Left hindlimb (tissue), 1 donor: Measurements from ENCODE around the gene ZNF692.

Source experiments
- DNase-seq: peaks from one replicate; pipeline ENCODE4 v3.0.0-alpha.2; 2018

ZNF692 gene

DNA sequence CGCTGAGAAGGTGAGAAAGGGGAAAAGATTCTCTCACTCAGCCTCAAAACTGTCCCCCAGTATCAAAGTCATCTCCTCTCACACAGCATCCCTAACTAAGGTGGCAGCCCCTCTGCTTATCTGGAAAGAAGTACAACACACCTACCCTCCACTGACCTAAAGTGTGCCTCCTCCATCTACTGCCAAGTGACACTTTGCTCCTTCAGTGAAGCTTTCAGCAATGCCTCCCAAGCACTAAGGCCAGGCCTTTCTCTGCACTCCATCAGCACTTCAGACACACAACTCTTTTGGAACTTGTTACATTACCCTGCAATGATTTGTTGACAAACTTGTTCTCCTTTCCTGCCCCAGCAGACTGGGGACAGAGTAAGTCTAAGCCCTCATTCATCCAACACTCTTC, 34.6 kb downstream of the ZNF692 start:
- DNase-seq: no peak

DNA sequence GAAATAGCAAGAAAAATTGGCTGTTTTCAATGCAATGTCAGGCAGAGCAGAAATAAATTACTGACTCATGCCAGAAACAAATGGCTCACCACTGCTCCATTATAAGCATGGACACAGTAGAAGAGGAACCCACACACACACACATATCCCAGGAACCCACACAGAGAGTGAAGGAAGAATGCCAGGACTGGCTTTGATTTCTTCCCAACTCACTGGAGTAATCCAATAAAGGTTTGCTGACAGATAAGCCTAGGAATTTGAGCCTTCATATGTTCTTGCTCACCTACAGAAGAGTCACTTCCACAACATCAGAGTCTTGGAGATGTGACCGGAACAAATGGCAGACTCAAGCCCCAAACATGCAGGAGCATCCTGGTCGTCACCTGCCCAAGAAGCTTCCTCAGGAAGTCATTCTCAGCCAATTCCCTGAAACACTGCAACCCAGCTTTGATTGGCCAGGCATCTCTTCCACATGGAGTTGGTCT, 35.3 kb downstream of the ZNF692 start:
- DNase-seq: no peak

DNA sequence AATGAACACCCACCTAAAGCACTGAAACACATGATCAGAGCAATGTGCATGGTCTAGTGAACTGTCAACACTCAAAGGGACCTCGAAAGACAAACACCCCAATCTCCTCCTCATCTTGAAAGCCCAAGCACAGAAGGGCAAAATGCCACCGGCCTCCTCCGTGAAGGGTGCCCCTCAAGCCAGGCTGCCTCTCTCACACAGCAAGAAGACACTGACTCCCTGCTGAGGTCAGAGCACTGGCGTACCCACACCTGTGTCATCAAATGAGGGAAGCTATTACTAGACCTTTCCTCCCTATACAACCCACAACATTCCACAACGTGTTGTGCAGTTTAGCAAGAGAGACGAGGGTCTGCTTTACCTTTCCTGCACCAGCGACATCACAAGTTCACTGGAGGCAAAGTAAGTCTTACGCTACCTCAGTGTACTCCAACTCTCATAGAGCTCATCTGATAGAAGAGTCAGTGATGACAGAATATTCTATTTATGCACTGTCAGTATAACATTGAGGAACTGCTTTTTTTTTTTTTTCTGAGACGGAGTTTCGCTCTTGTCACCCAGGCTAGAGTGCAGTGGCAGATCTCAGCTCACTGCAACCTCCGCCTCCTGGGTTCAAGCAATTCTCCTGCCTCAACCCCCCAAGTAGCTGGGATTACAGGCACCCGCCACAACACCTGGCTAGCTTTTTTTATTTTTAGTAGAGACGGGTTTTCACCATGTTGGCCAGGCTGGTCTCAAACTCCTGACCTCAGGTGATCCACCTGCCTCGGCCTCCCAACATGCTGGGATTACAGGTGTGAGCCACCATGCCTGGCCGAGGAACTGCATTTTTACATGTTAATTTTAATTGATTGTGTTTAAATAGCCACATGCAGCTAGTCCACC, 36.5 kb downstream of the ZNF692 start:
- no peak for DNase-seq

DNA sequence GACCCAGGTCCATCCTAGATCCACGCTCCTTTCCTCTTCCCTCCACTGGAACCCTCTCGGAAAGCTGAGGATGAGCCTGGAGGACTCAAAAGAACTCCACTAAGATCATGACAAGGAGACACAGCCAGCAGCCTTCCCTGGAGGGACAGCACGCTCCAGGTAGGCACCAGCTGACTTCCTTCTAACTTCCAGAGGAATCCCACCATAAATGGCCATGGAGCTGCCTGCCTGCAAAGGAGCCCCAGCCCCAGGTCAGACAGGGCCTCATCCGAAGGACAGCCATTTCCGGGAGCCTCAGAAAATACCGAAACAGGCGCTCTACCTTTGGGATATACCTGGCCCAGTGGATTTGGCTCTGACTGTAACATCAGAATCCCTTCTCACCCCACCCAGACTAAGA, 37.2 kb downstream of the ZNF692 start:
- no peak for DNase-seq

DNA sequence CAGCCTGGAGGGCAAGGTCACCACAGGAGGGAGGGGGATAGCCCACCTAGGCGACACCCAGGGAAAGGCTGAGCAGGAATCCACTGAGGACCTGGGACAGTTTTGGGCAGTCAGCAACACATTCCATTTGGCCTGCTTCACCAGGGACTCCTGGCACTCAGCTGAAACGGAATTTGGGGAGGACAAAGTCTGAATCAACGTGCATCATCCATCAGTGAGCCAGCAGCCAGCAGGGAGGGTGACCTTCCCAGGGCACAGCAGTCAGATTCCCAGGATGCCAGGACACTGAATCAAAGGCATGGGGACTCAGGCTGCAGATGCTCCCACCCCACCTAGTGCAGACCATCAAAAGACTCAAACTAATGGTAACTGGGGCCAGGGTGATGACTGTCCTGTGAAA, 37.8 kb downstream of the ZNF692 start:
- no peak for DNase-seq

DNA sequence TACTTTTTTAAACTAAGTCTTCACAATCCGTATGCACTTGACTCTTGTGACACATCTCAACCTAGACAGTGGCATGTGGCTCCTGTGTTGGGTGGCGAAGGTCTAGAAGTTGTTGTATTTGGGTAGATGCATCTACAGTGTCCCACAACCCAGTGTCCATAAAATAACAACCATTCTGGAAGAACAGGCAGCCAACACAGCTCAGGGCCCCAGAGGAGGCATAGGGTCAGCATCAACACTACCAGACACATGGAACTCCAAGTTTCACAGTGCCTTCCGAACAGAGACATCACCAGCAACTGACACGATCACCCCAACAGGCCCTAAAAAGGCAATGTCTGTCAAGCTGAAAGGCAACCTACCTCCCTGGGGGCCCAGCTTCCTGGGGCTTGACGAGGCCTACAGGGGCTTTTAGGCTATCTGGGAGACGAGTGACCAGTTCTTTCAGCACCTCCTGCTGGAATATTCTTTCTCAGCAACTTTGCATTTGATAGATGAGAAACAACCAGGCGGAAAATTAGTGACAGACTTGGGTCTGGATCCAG, 38.8 kb downstream of the ZNF692 start:
- no peak for DNase-seq

DNA sequence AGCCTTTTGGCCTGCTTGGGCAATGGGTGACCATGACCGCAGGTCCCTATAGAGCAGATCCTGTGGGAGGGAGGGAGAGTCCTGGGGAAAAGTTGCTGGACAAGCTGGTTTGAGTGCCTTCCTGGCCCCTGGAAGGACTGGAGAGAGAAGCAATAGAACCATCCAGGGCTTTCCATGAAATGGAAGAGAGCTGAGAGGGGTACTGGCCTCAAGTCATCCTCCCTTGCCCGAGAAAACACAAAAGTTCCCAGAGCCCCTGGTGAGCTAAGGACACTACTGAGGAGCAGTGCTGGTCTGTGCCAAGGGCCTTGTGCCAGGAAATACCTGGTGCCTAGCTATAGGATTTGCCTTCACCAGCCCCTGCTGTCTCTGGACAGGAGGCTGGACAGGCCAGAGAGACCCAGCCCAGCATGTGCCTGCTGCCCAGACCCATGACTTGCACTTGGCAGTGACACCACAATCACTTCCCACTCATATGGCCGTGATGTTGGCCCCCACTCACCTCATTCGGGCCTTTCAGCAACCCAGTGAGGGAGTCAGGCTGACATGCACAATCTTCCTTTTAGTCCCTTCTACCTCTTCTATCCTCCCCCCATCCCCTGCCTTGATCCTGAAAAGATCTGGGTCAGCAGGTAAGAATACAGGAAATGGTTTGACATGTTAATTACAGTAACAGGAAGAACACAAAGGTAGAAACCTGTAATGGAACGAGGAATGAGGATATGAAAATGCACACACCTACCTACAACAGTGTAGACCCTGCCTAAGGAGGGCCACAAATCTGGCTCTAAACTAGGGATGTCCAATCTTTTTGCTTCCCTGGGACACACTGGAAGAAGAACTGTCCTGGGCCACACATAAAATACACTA, 40.1 kb downstream of the ZNF692 start:
- no peak for DNase-seq

DNA sequence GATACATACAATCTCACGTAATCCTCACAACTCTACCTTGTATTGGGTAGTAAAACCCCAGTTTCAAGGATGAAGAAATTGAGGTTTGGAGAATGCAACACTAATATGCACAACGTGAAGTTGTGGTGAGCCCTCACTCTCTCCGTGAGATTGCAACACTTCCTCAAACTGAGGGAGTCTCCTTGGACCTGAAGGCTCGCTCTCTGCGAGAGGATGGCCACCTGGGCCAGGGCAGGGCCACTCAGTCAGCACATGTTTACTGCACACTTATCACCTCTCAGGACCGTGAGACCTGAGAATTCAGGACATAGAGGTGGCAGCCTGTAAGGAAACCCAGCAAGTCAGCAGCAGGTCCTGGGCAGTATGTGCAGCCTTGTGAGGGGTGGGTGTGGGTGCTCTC, 41.8 kb downstream of the ZNF692 start:
- DNase-seq: no peak

DNA sequence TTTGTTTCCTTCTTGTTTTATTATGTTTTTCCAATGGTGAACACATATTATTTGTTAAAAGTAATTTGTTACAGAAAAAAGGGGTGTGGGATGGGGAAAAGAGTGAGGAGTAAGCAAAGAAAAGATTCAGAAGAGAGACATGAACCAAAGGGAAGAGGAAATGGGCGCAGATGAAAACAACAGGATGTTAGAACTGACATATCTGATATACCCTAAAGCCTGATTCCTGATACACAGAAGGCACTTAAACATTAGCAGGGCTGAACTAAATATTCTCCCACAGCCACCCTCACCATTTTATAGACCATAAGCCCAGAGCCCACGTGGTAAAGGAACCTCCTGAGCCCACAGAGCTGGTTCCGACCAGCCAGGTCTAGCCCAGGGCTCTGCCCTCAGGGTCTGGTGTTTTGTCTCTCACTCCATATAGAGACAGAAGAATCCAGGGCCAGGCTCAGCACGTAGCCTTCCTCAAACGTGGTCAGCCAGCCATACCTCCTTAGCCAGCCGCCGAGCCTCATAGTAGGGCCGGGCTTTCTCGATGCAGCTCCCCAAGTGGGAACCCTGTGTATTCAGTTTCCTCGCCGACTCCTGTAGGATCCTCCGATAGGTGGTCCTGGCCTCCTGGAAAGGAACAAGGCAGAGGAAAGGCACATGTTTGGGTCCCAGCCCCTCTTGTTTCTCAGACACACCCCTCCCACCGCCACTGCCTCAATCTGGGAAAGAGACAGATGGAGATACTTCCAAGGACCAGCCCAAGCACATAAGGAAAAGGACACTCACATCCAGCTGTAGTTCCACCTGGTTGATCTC, 42.6 kb downstream of the ZNF692 start:
- no peak for DNase-seq

DNA sequence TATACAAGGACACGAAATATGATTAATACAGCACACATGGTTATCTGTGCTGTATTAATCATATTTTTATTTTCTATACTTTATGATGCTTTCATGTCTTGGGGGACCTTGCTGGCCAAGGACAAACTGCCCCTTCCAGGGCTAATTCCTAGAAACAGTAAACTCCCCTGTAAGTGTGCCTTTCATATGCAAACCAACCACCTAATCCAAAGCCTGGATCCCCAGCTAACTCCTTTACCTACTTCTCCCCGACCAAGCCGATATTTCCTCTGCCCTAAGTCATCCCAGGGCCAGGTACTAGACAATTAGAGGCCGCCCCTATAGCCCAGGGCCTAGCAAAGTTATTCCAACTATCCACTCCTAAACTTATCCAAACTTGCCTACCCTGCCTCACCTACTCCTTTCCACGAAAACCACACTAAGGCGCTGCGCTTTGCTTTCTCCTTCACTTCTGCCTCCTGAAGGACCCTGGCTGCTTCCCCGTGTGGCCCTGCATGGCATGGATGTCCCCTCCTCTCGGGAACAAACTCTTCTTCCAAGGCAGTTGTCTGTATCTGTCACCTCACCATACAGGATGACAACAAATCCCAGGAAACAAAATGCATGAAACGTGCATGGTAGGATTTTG, 43.4 kb downstream of the ZNF692 start:
- no peak for DNase-seq

DNA sequence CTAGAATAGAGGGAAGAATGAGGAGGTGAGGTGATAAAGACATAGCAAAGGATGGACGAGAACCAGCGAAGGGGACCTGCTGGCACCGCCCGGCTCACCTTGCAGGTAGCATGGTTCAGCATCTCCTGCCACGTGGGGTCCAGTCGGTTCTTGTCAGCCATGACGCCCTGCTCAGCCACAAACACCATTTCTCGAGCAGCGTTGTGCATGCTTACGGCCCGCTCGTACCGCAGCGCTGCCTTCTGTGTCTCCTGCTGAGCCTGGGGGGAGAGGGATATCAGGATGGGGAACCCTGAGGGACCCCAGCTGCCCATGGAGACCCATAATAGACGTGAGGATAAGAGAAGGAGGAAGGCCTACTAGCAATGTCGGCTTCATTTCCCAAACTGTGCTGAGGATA, 44.5 kb downstream of the ZNF692 start:
- DNase-seq: no peak

DNA sequence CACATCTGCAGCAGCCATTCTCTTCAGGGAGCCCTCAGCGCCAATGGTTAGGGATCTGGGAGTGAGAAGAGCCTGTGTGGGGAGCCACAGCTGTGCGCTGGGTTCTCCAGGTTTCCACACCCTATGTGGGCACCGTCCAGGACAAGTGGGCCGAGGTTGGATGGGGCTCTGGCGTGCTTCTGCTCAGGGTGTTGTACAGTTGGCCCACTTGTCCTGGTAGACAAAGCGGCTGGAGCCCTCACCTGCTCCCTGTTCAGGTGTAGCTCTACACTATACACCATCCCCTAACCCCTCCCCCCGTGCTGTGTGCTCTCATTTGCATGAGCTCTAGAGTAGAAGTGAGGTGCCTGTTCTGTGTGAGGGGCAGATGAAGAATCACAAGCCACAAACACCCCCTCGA, 45.3 kb downstream of the ZNF692 start:
- DNase-seq: no peak

DNA sequence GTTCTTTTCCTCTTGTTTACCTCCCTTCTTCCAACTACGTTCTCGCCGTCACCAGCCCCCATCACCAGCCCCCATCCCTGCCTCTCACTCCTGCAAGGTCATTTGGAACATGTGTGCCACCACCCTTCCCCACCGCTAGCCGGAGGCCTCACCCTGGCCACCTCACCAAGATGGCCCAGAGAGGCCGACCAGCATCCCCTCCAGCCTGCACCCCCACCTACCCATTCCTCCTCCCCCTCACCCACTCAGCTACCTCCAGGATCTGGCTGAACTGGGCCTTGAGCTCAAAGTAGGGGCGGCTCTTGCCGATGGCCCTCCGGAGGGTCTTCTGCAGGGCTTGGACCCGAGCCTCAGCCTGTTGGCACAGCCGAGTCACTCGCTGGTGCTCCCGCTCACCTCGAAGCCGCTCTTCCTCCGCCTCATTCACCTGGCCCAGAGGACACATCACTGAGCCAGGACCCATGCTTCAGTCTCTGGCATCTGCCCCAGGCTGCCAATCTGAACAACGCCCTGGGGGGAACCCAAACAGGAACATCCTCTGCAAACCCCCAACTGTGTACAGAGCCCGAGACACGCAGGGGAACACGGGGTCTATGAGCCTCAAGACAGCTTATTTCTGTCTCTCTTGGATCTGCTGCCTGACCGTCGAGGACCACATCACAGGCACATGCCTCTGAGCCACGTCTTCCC, 46.0 kb downstream of the ZNF692 start:
- no peak for DNase-seq

DNA sequence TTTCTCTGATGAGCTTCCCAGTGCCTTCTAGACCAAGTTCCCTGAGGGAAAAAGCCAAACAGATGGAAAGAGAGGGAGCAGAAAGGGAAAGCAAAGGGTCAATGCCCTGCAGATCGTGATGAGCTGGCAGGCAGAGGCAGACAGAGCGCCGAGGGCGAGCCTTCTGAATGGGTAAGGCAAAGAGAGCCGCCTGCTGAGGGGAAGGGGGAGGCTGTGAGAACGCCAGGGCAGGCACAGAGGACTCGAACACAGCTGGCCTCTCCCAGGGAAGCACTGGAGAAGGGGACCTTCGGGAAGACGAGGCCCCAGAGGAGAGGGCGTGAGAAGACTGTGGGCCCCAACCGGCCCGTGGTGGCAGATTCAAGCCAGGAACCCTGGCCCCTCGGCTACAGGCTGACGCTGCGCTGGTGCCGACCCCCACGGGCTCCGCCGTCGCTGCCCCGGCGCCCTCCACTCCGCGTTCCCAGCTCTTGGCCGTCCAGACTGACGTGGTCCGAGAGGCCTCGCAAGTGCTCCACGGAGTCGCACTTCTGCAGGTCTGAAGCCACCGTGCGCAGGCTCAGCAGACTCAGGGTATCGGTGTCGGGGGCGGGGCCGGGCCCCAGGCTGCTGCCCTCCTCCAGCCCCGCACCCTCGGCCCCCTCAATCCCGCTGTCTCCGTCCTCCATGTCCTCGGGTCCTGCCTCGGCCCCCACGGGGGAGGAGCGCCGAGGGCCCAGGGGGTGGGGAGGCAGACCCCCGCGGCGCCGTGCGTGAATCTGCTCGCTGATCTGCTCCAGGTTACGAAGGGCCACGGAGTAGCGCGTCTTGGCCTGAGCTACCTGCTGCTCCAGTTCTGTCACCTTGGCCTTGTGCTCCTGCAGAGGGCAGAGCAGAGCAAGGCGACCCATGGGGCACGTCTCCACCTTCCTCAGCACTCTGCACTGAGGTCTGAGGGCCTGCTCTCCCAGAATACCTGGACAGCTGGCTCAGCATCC, 47.1 kb downstream of the ZNF692 start:
- DNase-seq: no peak

DNA sequence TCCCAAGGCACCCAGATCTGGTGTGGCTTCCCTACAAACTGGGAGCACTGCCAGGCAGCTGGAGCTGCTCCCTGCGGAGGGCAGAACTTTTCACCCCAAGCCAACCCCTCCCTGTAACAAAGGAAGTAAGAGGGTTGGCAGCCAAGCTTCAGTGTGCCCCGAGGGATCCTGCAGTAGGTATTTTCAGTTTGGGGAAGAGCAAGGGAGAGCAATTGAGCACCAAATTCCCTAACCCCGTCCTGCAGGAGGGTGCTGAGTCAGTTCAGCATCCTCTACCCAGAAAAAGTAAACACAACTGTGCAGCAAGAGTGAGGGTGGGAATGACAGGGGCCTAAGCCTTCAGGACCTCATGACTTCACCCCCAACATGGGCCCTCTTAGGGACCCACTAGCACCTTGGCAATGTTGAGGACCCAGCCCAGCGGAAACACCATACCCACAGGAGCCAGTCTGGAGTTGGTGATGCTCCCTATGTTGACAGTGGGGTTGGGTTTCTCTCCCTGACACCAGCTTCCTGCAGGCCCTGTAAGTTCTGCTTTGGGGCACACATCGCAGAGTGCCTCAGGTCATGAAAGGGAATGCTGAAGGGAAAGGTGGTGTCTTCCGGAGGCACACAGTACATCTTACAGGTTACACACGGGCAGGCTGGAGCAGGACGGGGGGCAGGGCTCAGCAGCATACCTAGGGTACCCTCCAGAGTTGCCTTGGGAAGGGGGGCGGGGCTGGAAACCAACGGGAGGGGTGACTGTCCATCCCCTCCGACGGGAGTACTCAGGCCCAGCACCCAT, 48.0 kb downstream of the ZNF692 start:
- DNase-seq: no peak

DNA sequence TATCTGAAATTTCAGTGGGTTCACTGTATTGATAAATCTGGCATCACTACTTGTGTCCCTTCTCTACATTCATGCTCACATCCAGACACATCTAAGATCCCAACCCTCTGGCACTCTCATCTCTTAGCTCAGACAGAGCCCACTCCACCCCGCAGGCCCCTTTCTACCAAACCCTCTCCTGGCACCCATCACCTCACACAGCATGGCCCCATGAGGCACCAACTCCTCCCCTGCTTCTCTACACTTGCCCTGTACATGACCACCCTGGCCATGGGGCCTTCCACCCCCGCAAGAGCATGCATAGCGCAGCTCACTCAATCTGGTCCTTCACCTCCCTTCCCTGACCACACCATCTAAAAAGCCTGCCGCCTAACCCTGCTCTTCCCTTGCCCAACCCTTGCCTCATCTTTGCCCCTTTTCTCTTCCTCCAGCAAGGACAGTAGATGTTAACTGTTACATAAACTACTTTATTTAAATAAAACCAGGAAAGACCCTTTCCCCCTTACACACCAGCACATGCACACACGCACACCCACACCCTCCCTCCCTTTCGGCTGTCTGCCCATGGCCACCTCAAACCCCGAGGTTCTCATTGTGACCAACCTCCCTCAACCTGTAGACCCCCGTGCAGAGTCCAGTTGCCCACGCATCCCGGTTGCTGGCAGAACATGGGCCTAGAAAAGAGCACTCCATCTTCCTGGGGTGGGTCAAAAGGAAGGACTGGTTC, 48.7 kb downstream of the ZNF692 start:
- DNase-seq: no peak

DNA sequence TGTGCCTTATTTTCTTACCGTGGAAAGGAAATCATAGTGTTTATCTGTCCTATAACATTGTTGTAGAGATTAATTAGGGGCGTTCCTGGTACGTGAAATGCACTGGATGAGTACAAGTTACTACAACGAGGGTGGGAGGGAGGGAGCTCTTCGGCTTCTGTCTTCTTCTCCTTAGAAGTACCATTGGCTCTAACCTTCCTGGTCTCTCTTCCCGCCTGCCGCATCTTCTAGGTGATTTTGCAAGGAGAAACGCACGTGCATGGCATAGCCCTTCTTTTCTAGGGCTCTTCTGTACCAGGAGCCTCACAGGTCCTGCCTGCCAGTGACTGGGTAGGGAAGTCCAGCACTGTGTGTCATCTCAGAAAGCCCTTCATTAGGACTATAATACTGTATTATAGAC, 50.0 kb downstream of the ZNF692 start:
- no peak for DNase-seq

DNA sequence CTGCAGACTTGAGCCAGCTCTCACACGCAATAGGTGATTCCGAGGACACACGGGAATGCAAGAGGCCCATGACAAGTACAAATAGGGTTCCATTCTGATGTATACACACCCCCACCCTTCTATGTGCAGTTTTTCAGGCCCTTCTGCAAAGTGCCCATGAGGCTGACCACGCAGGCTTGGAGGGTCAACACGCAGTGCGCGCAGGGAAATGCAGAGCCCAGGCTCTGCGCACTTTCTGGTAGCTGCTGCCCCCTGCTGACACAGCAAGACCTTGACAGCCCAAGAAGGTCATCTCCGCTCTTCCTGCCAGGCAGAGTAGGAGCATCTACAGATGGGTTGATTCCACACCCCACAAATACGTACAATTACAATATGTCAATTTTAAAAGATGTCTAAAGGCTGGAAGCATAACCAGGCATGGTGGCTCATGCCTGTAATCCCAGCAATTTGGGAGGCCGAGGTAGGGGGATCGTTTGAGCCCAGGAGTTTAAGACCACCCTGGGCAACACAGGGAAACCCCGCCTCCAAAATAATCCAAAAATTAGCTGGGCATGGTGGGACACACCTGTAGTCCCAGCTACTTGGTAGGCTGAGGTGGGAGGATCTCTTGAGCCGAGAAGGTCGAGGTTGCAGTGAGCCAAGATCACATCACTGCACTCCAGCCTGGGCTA, 51.7 kb downstream of the ZNF692 start:
- no peak for DNase-seq
